ENCODE data around the gene SHOX.

GRCh38 chrX:623599-624315 is 6.8 kb upstream of the SHOX start:
- no peak for TF ChIP-seq CTCF (IDR thresholded peaks at IDR 0.05)
- TF ChIP-seq EZH2 (IDR thresholded peaks at IDR 0.05) = peak; percentile 95

Measured in neural progenitor cell (in vitro differentiated cells).